ENCODE measurements around the gene LTBP1. TPM values are rescaled to one million over a fixed set of nuclear protein-coding genes. Genes with fewer than 3 reads are reported as not detected.

Gene LTBP1
- total RNA-seq, 6 experiments from 2014 or later, result 260 to 409 (median 335) TPM

- H3K27ac Mint-ChIP-seq, result no peak overlapping the region
- no peak for TF ChIP-seq CTCF (IDR thresholded peaks at IDR 0.05)
- H3K4me3 Mint-ChIP-seq, result no peak overlapping the region
- peaks cover 13% of the 10 kb centered on the region for H3K36me3 Mint-ChIP-seq (ENCODE audit: low read depth)
- H3K27me3 Mint-ChIP-seq (ENCODE audit: insufficient read depth), result no peaks in the 10 kb centered on the region
- no peak for DNase-seq
- 0 out of 2 replicates have a peak, but pooled peaks cover 4% of the 10 kb centered on the region for H3K9me3 Mint-ChIP-seq
- H3K4me1 Mint-ChIP-seq (ENCODE audit: low read depth), result peaks cover 9% of the 10 kb centered on the region; the same call in 1 of the 2 replicates
These were observed 44.5 kb downstream of the LTBP1 start for GRCh38 chr2:32991091-32991845.

GRCh38 chr2:32993005-32993539, 46.3 kb downstream of the LTBP1 start:
- DNase-seq, result no peak
- Mint-ChIP-seq H3K4me1 (ENCODE audit: low read depth) (peaks cover 9% of the 10 kb centered on the region; the same call in 1 of the 2 replicates), H3K36me3 (ENCODE audit: low read depth) (peaks cover 9% of the 10 kb centered on the region), H3K4me3 (no peak overlapping the region), H3K27ac (no peak overlapping the region), H3K27me3 (ENCODE audit: insufficient read depth) (no peaks in the 10 kb centered on the region), H3K9me3 (0 out of 2 replicates have a peak, but pooled peaks cover 4% of the 10 kb centered on the region)
- no peak for TF ChIP-seq CTCF (IDR thresholded peaks at IDR 0.05)

- TF ChIP-seq CTCF (IDR thresholded peaks at IDR 0.05), result no peak
- no peaks in the 10 kb centered on the region for H3K27me3 Mint-ChIP-seq (ENCODE audit: insufficient read depth)
- peaks cover 28% of the 10 kb centered on the region for H3K4me1 Mint-ChIP-seq (ENCODE audit: low read depth)
- H3K27ac Mint-ChIP-seq, result no peak overlapping the region
- no peak for DNase-seq
- no peak overlapping the region for H3K4me3 Mint-ChIP-seq
- 0 out of 2 replicates have a peak, but pooled peaks cover 4% of the 10 kb centered on the region for H3K9me3 Mint-ChIP-seq
- peaks cover 9% of the 10 kb centered on the region for H3K36me3 Mint-ChIP-seq (ENCODE audit: low read depth)
These were observed 51.0 kb downstream of the LTBP1 start for GRCh38 chr2:32997705-32998104.

- TF ChIP-seq CTCF (IDR thresholded peaks at IDR 0.05), result no peak
- Mint-ChIP-seq H3K36me3 (ENCODE audit: low read depth) (peaks cover 5% of the 10 kb centered on the region), H3K4me1 (ENCODE audit: low read depth) (peaks cover 28% of the 10 kb centered on the region)
These were observed 54.2 kb downstream of the LTBP1 start for GRCh38 chr2:33000986-33001385.

GRCh38 chr2:33001823-33002222, 55.1 kb downstream of the LTBP1 start:
- Mint-ChIP-seq H3K27me3 (ENCODE audit: insufficient read depth) (peaks cover 3% of the 10 kb centered on the region; the same call in 1 of the 2 replicates), H3K27ac (peak overlapping the region; percentile 67), H3K36me3 (ENCODE audit: low read depth) (no peaks in the 10 kb centered on the region), H3K4me1 (ENCODE audit: low read depth) (peaks cover 28% of the 10 kb centered on the region), H3K4me3 (0 out of 2 replicates have a peak overlapping the region, but pooled peaks have one; percentile 46), H3K9me3 (no peaks in the 10 kb centered on the region)
- no peak for TF ChIP-seq CTCF (IDR thresholded peaks at IDR 0.05)
- no peak for DNase-seq

More at GRCh38 chr2:33000986-33001385, 54.2 kb downstream of the LTBP1 start:
- Mint-ChIP-seq H3K27me3 (ENCODE audit: insufficient read depth) (peaks cover 3% of the 10 kb centered on the region; the same call in 1 of the 2 replicates), H3K9me3 (0 out of 2 replicates have a peak, but pooled peaks cover 2% of the 10 kb centered on the region), H3K27ac (peak overlapping the region; percentile 67), H3K4me3 (peak overlapping the region; percentile 46)
- peak; percentile 80 for DNase-seq

Data from HFFc6 (cell line).